Peyer's patch (tissue), 4 donors: ENCODE data around the gene AIPL1. TPM values are rescaled to one million over a fixed set of nuclear protein-coding genes. Genes with fewer than 3 reads are reported as not detected.

Experiments
- DNase-seq, 3 donors: peaks; one replicate each; pipeline ENCODE4 v3.0.0-alpha.2; 2017 to 2019
- H3K27ac ChIP-seq, 4 donors: fragments of 200-600 bp; sonication (generic); one replicate each; pipeline ENCODE4 v1.5.1; 2016 to 2019
- H3K27me3 ChIP-seq, 2 donors: fragments of 200-600 bp; sonication (generic); one replicate each; pipeline ENCODE4 v1.5.1; 2019
- H3K36me3 ChIP-seq, 3 donors: fragments of 200-600 bp; sonication (generic); one replicate each; pipeline ENCODE4 v1.5.1; 2016 to 2019
- H3K4me1 ChIP-seq, 4 donors: fragments of 200-600 bp; sonication (generic); one replicate each; pipeline ENCODE4 v1.5.1; 2016 to 2019
- H3K4me3 ChIP-seq, 4 donors: fragments of 200-600 bp; sonication (generic); 1 replicate in 3 of 4; 2 replicates in 1 of 4; pipeline ENCODE4 v1.5.1; 2016 to 2019; ENCODE audit warnings: mild to moderate bottlenecking in 1 of 4
- H3K9me3 ChIP-seq, 4 donors: fragments of 200-600 bp; sonication (generic); one replicate each; pipeline ENCODE4 v1.5.1; 2016 to 2019; ENCODE audit warnings: mild to moderate bottlenecking in 1 of 4
- CTCF ChIP-seq, 6 experiments: fragments of 450-650 bp in 4 of 6; fragments of 200-600 bp in 2 of 6; sonication (generic) in 1 of 6; IDR thresholded peaks; one replicate each; pipeline ENCODE4 v1.5.1; 2017 to 2019; ENCODE audit warnings: antibody characterized with exemption in 6 of 6, mild to moderate bottlenecking in 3 of 6, moderate library complexity in 1 of 6
- POLR2A ChIP-seq, 2 donors: fragments of 450-650 bp; IDR thresholded peaks; one replicate each; pipeline ENCODE4 v1.5.1; 2017; ENCODE audit warnings: antibody characterized with exemption in 2 of 2, mild to moderate bottlenecking in 2 of 2, moderate library complexity in 2 of 2
- total RNA-seq, 4 donors: library from RNA; depleted of rRNA; stranded (reverse); fragments of >200 nt; gene quantifications; one replicate each; pipeline ENCODE4 v1.1.0, GENCODE V29; 2016

AIPL1 gene
- total RNA-seq, 4 donors from 2014 or later, result not detected

- Histone ChIP-seq H3K27ac (no peak overlapping the region), H3K9me3 (peaks cover 0 to 6% (median 0%) of the 10 kb centered on the region in 4 donors), H3K4me1 (peaks cover 0 to 7% (median 0%) of the 10 kb centered on the region in 4 donors), H3K4me3 (no peak overlapping the region), H3K36me3 (no peaks in the 10 kb centered on the region), H3K27me3 (no peaks in the 10 kb centered on the region)
- no peak for DNase-seq
- TF ChIP-seq CTCF (IDR thresholded peaks at IDR 0.05) (no peak), POLR2A (IDR thresholded peaks at IDR 0.05) (no peak)
Measured at GRCh38 chr17:6426356-6427101, 8.4 kb downstream of the AIPL1 start.

- Histone ChIP-seq H3K4me3 (no peak overlapping the region), H3K36me3 (no peaks in the 10 kb centered on the region), H3K27me3 (no peaks in the 10 kb centered on the region), H3K27ac (no peak overlapping the region), H3K9me3 (no peaks in the 10 kb centered on the region), H3K4me1 (peaks cover 0 to 7% (median 0%) of the 10 kb centered on the region in 4 donors)
- no peak for TF ChIP-seq POLR2A (IDR thresholded peaks at IDR 0.05)
- TF ChIP-seq CTCF (IDR thresholded peaks at IDR 0.05), result no peak
- DNase-seq, result no peak
Measured at GRCh38 chr17:6425407-6425806, 9.5 kb downstream of the AIPL1 start.

GRCh38 chr17:6423931-6424330 lies 11.0 kb downstream of the AIPL1 start:
- Histone ChIP-seq H3K4me3 (no peak overlapping the region), H3K36me3 (no peaks in the 10 kb centered on the region), H3K27ac (no peak overlapping the region), H3K27me3 (no peaks in the 10 kb centered on the region), H3K4me1 (peaks cover 0 to 7% (median 0%) of the 10 kb centered on the region in 4 donors), H3K9me3 (no peaks in the 10 kb centered on the region)
- TF ChIP-seq CTCF (IDR thresholded peaks at IDR 0.05), result no peak
- no peak for TF ChIP-seq POLR2A (IDR thresholded peaks at IDR 0.05)
- no peak for DNase-seq

- DNase-seq, result no peak
- no peak for TF ChIP-seq CTCF (IDR thresholded peaks at IDR 0.05)
- no peak for TF ChIP-seq POLR2A (IDR thresholded peaks at IDR 0.05)
- H3K4me3 ChIP-seq, result no peak overlapping the region
- peaks cover 0 to 7% (median 0%) of the 10 kb centered on the region in 4 donors for H3K4me1 ChIP-seq
- no peaks in the 10 kb centered on the region for H3K36me3 ChIP-seq
- no peaks in the 10 kb centered on the region for H3K27me3 ChIP-seq
- no peak overlapping the region for H3K27ac ChIP-seq
- H3K9me3 ChIP-seq, result no peaks in the 10 kb centered on the region
Measured at GRCh38 chr17:6422654-6423241, 12.2 kb downstream of the AIPL1 start.

GRCh38 chr17:6421700-6422604 lies 13.0 kb downstream of the AIPL1 start:
- no peak overlapping the region for H3K4me3 ChIP-seq
- H3K4me1 ChIP-seq, result no peaks in the 10 kb centered on the region
- no peaks in the 10 kb centered on the region for H3K27me3 ChIP-seq
- H3K27ac ChIP-seq, result no peak overlapping the region
- DNase-seq, result peak; percentile 62 to 89 (median 76)
- no peaks in the 10 kb centered on the region for H3K9me3 ChIP-seq
- no peaks in the 10 kb centered on the region for H3K36me3 ChIP-seq
- TF ChIP-seq POLR2A (IDR thresholded peaks at IDR 0.05) (no peak), CTCF (IDR thresholded peaks at IDR 0.05) (peak in 5 of 6 experiments; percentile 59 to 84 (median 79))
